GM12878 (cell line): ENCODE data around the gene SERPINF2. TPM values are rescaled to one million over a fixed set of nuclear protein-coding genes. Genes with fewer than 3 reads are reported as not detected.
"Not testable (repeated sequence)": the region's sequence is repeated elsewhere in the genome, so short reads cannot be mapped to it uniquely, and the experiment has no call there.

ENCODE experiments used
- ATAC-seq: fragments of 200-7000 bp; cut with Tn5 transposase; 3 replicates; pipeline ENCODE4 v1.9.1; 2020; ENCODE audit warnings: mild to moderate bottlenecking, moderate library complexity
- BruUV-seq: library from RNA; stranded (reverse); fragments of 400-500 nt; replicated peaks from 2 replicates; lab custom pipeline; 2021; lab: Mats Ljungman, UMichigan
- CTCF ChIA-PET: fragments of 300-600 bp; sonication (Branson Sonifier 250); formaldehyde crosslinking; extraction: SDS; loops from one replicate; lab custom pipeline; 2021; ENCODE audit warnings: inconsistent platforms; lab: Yijun Ruan, JAX
- POLR2A ChIA-PET: fragments of 350-600 bp; formaldehyde crosslinking; extraction: SDS; loops from one replicate; lab custom pipeline; 2021; ENCODE audit warnings: inconsistent platforms; lab: Charles Lee
- RAD21 ChIA-PET: fragments of 300-600 bp; sonication (Branson Sonifier 250); formaldehyde crosslinking; loops from one replicate; lab custom pipeline; 2023; ENCODE audit warnings: antibody characterized with exemption; ENCODE audit not compliant: unreplicated experiment; lab: Charles Lee
- SMC1A ChIA-PET: fragments of 300-600 bp; sonication (Branson Sonifier 250); formaldehyde crosslinking; loops from one replicate; lab custom pipeline; 2023; ENCODE audit not compliant: unreplicated experiment, uncharacterized antibody; lab: Charles Lee
- DNase-seq: peaks from one replicate; pipeline ENCODE4 v3.0.0-alpha.2; 2011; ENCODE audit warnings: low read depth, low spot score
- FAIRE-seq: peaks from 3 replicates; lab custom pipeline; 2011; peaks lifted over from hg19 to GRCh38; lab: Jason Lieb, UNC
- H2AFZ ChIP-seq: 2 replicates; pipeline ENCODE4 v1.6.0; 2011; ENCODE audit warnings: low read depth, low read length, control low read depth; ENCODE audit not compliant: control insufficient read depth
- H3K27ac ChIP-seq: 2 replicates; pipeline ENCODE4 v1.5.1; 2011; ENCODE audit warnings: control low read depth; ENCODE audit not compliant: control insufficient read depth, insufficient read depth
- H3K27me3 ChIP-seq, 2 experiments: replicated peaks in 1 of 2; 2 replicates each; pipeline versions ENCODE4 v1.6.0 to v1.6.1; 2011; ENCODE audit warnings: low read length in 1 of 2; ENCODE audit not compliant: control insufficient read depth in 2 of 2, insufficient read depth in 2 of 2
- H3K36me3 ChIP-seq, 2 experiments: 2 replicates each; pipeline ENCODE4 v1.5.1; 2011; ENCODE audit warnings: low read length in 1 of 2; ENCODE audit not compliant: control insufficient read depth in 2 of 2, insufficient read depth in 2 of 2
- H3K4me1 ChIP-seq: 2 replicates; pipeline ENCODE4 v1.6.1; 2011; ENCODE audit warnings: mild to moderate bottlenecking, low read length, moderate library complexity, mixed read lengths; ENCODE audit not compliant: control insufficient read depth, insufficient read depth
- H3K4me2 ChIP-seq: 2 replicates; pipeline ENCODE4 v1.6.0; 2011; ENCODE audit warnings: control low read depth; ENCODE audit not compliant: control insufficient read depth, insufficient read depth
- H3K4me3 ChIP-seq: fragments of 200-600 bp; sonication (generic); 2 replicates; pipeline ENCODE4 v1.5.1; 2016
- H3K79me2 ChIP-seq: 2 replicates; pipeline ENCODE4 v1.6.0; 2011; ENCODE audit warnings: low read length; ENCODE audit not compliant: control insufficient read depth, insufficient read depth
- H3K9ac ChIP-seq: 2 replicates; pipeline ENCODE4 v1.8.0; 2011; ENCODE audit warnings: low read length, control low read depth, mixed read lengths; ENCODE audit not compliant: control insufficient read depth, insufficient read depth
- H3K9me3 ChIP-seq: replicated peaks from 3 replicates; pipeline ENCODE4 v1.5.1; 2011; ENCODE audit warnings: mild to moderate bottlenecking, low read length; ENCODE audit not compliant: control insufficient read depth, insufficient read depth
- H4K20me1 ChIP-seq: 2 replicates; pipeline ENCODE4 v1.6.0; 2011; ENCODE audit not compliant: control insufficient read depth, insufficient read depth
- BCL11A ChIP-seq: IDR thresholded peaks from 2 replicates; pipeline ENCODE4 v1.6.1; 2011; ENCODE audit warnings: low read depth, low read length
- CREB1 ChIP-seq: IDR thresholded peaks from 2 replicates; pipeline ENCODE4 v1.6.1; 2012; ENCODE audit warnings: low read depth, mild to moderate bottlenecking, inconsistent platforms
- E2F8 ChIP-seq: fragments of 450-650 bp; IDR thresholded peaks from 2 replicates; pipeline ENCODE4 v1.6.1; 2018; ENCODE audit warnings: mild to moderate bottlenecking, low read depth, moderate library complexity; ENCODE audit not compliant: partially characterized antibody
- HDAC6 ChIP-seq: fragments of 200-600 bp; sonication (generic); IDR thresholded peaks from one replicate; pipeline ENCODE4 v1.8.0; 2017; ENCODE audit warnings: antibody characterized with exemption; ENCODE audit not compliant: unreplicated experiment
- JUNB ChIP-seq: IDR thresholded peaks from 2 replicates; pipeline ENCODE4 v1.6.1; 2016; ENCODE audit warnings: antibody characterized with exemption, mild to moderate bottlenecking
- POLR2AphosphoS2 ChIP-seq: IDR thresholded peaks from 2 replicates; pipeline ENCODE4 v1.6.1; 2011; ENCODE audit warnings: low read depth, mild to moderate bottlenecking, low read length, improper control_type of control experiment, moderate library complexity
- WGBS: methylation state at CpG from one replicate; pipeline ENCODE4 v1.1.6; 2016; ENCODE audit warnings: low lambda C conversion rate; ENCODE audit not compliant: insufficient replicate concordance, insufficient coverage; ENCODE audit errors: missing lambda C conversion rate; 5-methylcytosine and 5-hydroxymethylcytosine counted together
- in situ Hi-C: fragments of 300-500 bp; cut with MboI; formaldehyde crosslinking; loops from 9 replicates; pipeline ENCODE4 v1.14.3; 2018; ENCODE audit warnings: mixed read lengths
- intact Hi-C: fragments of 100-400 bp; cut with micrococcal nuclease; formaldehyde crosslinking; loops from one replicate; pipeline ENCODE4 v1.14.2; 2022; ENCODE audit not compliant: unreplicated experiment
- polyA plus RNA-seq, 11 experiments: library from polyadenylated mRNA; depleted of rRNA in 4 of 11; unstranded in 6 of 11; stranded (reverse) in 5 of 11; fragments of >200 nt; fragmentation: Nextera tagmentation in 4 of 11; fragmentation: Illumina TruSeq in 1 of 11; extraction: Ambion mirVana in 4 of 11; extraction: Trizol in 1 of 11; gene quantifications; 1 replicate in 1 of 11; 2 replicates in 10 of 11; pipeline versions ENCODE4 v1.2.1 to v1.2.3, GENCODE V29; 2011 to 2016; ENCODE audit warnings: inconsistent platforms in 2 of 11, missing spikeins in 2 of 11, low read depth in 1 of 11
- total RNA-seq, 4 experiments: library from RNA; depleted of rRNA in 3 of 4; stranded (reverse); fragments of >200 nt in 3 of 4; fragmentation: Illumina TruSeq in 1 of 4; extraction: Trizol in 1 of 4; gene quantifications; 2 replicates each; pipeline versions ENCODE4 v1.2.1 to v1.2.3, GENCODE V29; 2013 to 2021
- TF ChIP-seq, protein P1 (sequence below): IDR thresholded peaks from 2 replicates; pipeline ENCODE4 v1.6.1; 2011; ENCODE audit warnings: mild to moderate bottlenecking, low read depth, low read length, moderate library complexity; ENCODE audit not compliant: insufficient replicate concordance
- TF ChIP-seq, protein P2 (sequence below): IDR thresholded peaks from 2 replicates; pipeline ENCODE4 v1.6.1; 2011; ENCODE audit warnings: borderline replicate concordance, low read depth, mild to moderate bottlenecking, moderate library complexity, mixed read lengths, low read length; ENCODE audit not compliant: insufficient read depth; ENCODE audit errors: extremely low read length
- TF ChIP-seq, protein P3 (sequence below): IDR thresholded peaks from 2 replicates; pipeline ENCODE4 v1.6.1; 2012; ENCODE audit warnings: improper control_type of control experiment, low read depth, low read length; ENCODE audit not compliant: insufficient replicate concordance

The SERPINF2 gene
- total and polyA plus RNA-seq, 10 of the 15 experiments (the other 5 are each of a cell fraction or from before 2014, with no cell fraction given), result 0.04 to 0.21 (median 0.12) TPM; not detected in 6

GRCh38 chr17:1797323-1797722 lies 54.7 kb downstream of the SERPINF2 start (continued):
- TF ChIP-seq, protein P1, sequence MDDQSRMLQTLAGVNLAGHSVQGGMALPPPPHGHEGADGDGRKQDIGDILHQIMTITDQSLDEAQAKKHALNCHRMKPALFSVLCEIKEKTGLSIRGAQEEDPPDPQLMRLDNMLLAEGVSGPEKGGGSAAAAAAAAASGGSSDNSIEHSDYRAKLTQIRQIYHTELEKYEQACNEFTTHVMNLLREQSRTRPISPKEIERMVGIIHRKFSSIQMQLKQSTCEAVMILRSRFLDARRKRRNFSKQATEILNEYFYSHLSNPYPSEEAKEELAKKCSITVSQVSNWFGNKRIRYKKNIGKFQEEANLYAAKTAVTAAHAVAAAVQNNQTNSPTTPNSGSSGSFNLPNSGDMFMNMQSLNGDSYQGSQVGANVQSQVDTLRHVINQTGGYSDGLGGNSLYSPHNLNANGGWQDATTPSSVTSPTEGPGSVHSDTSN, result no peak
- TF ChIP-seq CREB1, result no peak
- no peak for TF ChIP-seq BCL11A
- TF ChIP-seq, protein P2, sequence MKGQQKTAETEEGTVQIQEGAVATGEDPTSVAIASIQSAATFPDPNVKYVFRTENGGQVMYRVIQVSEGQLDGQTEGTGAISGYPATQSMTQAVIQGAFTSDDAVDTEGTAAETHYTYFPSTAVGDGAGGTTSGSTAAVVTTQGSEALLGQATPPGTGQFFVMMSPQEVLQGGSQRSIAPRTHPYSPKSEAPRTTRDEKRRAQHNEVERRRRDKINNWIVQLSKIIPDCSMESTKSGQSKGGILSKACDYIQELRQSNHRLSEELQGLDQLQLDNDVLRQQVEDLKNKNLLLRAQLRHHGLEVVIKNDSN, result no peak
- no peak for TF ChIP-seq HDAC6
- no peak for TF ChIP-seq E2F8
- TF ChIP-seq JUNB, result no peak
- no peak for TF ChIP-seq POLR2AphosphoS2
- TF ChIP-seq, protein P3, sequence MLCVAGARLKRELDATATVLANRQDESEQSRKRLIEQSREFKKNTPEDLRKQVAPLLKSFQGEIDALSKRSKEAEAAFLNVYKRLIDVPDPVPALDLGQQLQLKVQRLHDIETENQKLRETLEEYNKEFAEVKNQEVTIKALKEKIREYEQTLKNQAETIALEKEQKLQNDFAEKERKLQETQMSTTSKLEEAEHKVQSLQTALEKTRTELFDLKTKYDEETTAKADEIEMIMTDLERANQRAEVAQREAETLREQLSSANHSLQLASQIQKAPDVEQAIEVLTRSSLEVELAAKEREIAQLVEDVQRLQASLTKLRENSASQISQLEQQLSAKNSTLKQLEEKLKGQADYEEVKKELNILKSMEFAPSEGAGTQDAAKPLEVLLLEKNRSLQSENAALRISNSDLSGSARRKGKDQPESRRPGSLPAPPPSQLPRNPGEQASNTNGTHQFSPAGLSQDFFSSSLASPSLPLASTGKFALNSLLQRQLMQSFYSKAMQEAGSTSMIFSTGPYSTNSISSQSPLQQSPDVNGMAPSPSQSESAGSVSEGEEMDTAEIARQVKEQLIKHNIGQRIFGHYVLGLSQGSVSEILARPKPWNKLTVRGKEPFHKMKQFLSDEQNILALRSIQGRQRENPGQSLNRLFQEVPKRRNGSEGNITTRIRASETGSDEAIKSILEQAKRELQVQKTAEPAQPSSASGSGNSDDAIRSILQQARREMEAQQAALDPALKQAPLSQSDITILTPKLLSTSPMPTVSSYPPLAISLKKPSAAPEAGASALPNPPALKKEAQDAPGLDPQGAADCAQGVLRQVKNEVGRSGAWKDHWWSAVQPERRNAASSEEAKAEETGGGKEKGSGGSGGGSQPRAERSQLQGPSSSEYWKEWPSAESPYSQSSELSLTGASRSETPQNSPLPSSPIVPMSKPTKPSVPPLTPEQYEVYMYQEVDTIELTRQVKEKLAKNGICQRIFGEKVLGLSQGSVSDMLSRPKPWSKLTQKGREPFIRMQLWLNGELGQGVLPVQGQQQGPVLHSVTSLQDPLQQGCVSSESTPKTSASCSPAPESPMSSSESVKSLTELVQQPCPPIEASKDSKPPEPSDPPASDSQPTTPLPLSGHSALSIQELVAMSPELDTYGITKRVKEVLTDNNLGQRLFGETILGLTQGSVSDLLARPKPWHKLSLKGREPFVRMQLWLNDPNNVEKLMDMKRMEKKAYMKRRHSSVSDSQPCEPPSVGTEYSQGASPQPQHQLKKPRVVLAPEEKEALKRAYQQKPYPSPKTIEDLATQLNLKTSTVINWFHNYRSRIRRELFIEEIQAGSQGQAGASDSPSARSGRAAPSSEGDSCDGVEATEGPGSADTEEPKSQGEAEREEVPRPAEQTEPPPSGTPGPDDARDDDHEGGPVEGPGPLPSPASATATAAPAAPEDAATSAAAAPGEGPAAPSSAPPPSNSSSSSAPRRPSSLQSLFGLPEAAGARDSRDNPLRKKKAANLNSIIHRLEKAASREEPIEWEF, result no peak

DNA sequence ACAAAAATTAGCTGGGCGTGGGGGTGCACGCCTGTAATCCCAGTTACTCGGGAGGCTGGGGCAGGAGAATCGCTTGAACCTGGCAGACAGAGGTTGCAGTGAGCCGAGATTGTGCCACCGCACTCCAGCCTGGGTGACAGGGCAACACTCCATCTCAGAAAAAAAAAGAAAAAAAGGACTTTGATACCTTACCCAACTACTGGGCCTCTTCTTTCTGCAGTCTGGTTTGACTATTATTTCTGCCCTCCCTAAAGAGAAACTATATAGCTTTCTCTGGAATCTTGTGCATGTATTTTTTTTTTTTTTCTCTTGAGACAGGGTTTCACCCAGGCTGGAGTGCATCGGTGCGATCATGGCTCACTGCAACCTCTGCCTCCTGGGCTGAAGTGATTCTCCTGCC lies 55.2 kb downstream of the SERPINF2 start:
- ChIA-PET POLR2A (interaction anchor here (0.7 kb wide), 1 partner anchor 32 kb away, joined by 3 read pairs; the partner anchor contains the start of genes RPA1 and SMYD4), CTCF (interaction anchor here (1.4 kb wide), 1 partner anchor 45 kb away, joined by 3 read pairs; no protein-coding TSS in a partner anchor), SMC1A (interaction anchor here (1.2 kb wide), 1 partner anchor 17 kb away, joined by 5 read pairs; no protein-coding TSS in a partner anchor), RAD21 (interaction anchor here (0.7 to 0.9 kb wide), 2 partner anchors 99 to 129 kb away, joined by 3 to 4 read pairs; no protein-coding TSS in a partner anchor)
- H3K9me3 ChIP-seq, in situ Hi-C loops, H3K27me3 ChIP-seq, H3K4me2 ChIP-seq, H3K9ac ChIP-seq, intact Hi-C loops, H2AFZ ChIP-seq, H3K79me2 ChIP-seq, BruUV-seq, DNase-seq, ATAC-seq, H4K20me1 ChIP-seq, FAIRE-seq, H3K4me3 ChIP-seq, H3K4me1 ChIP-seq, H3K27ac ChIP-seq: not testable (repeated sequence)
- H3K36me3 ChIP-seq, result peaks cover 7 to 16% of the 10 kb centered on the region in 2 experiments
- WGBS, result 97% methylated on average over 8 of the region's 8 CpGs
